GM08714 (cell line): ENCODE data around the gene AGBL4.

Experiments
- H3K4me3 ChIP-seq: fragments of 200-500 bp; sonication (Bioruptor generic); 2 replicates; pipeline ENCODE4 v1.5.1; 2014; ENCODE audit warnings: mild to moderate bottlenecking, low read length, inconsistent platforms
- ZNF274 ChIP-seq: IDR thresholded peaks from 2 replicates; pipeline ENCODE4 v1.6.1; 2012; ENCODE audit warnings: mild to moderate bottlenecking, low read depth, low read length

Gene AGBL4

GRCh38 chr1:48687282-48688045 lies 1336.3 kb downstream of the AGBL4 start:
- no peak overlapping the region for H3K4me3 ChIP-seq

GRCh38 chr1:48686159-48686558 lies 1337.6 kb downstream of the AGBL4 start:
- no peak overlapping the region for H3K4me3 ChIP-seq
- TF ChIP-seq ZNF274, result no peak

More at GRCh38 chr1:48687282-48688045, 1336.3 kb downstream of the AGBL4 start:
- no peak for TF ChIP-seq ZNF274

GRCh38 chr1:48684381-48684780 lies 1339.4 kb downstream of the AGBL4 start:
- TF ChIP-seq ZNF274, result no peak
- no peak overlapping the region for H3K4me3 ChIP-seq

GRCh38 chr1:48683839-48684238 lies 1339.9 kb downstream of the AGBL4 start:
- no peak for TF ChIP-seq ZNF274
- H3K4me3 ChIP-seq, result no peak overlapping the region

GRCh38 chr1:48681476-48682305 lies 1342.1 kb downstream of the AGBL4 start:
- TF ChIP-seq ZNF274, result no peak
- no peak overlapping the region for H3K4me3 ChIP-seq

- no peak overlapping the region for H3K4me3 ChIP-seq
- no peak for TF ChIP-seq ZNF274
Observed at GRCh38 chr1:48680411-48681035, 1343.2 kb downstream of the AGBL4 start.

GRCh38 chr1:48679859-48680258 lies 1343.9 kb downstream of the AGBL4 start:
- TF ChIP-seq ZNF274, result no peak
- H3K4me3 ChIP-seq, result no peak overlapping the region

GRCh38 chr1:48678710-48679505 lies 1344.8 kb downstream of the AGBL4 start:
- TF ChIP-seq ZNF274, result no peak

GRCh38 chr1:48677306-48678287 lies 1346.2 kb downstream of the AGBL4 start:
- no peak for TF ChIP-seq ZNF274
- no peak overlapping the region for H3K4me3 ChIP-seq

More at GRCh38 chr1:48678710-48679505, 1344.8 kb downstream of the AGBL4 start:
- no peak overlapping the region for H3K4me3 ChIP-seq

GRCh38 chr1:48676822-48677221 lies 1346.9 kb downstream of the AGBL4 start:
- H3K4me3 ChIP-seq, result no peak overlapping the region
- no peak for TF ChIP-seq ZNF274

- no peak for TF ChIP-seq ZNF274
- H3K4me3 ChIP-seq, result no peak overlapping the region
Observed at GRCh38 chr1:48676376-48676775, 1347.4 kb downstream of the AGBL4 start.

- TF ChIP-seq ZNF274, result no peak
- no peak overlapping the region for H3K4me3 ChIP-seq
Observed at GRCh38 chr1:48675251-48675650, 1348.5 kb downstream of the AGBL4 start.

- H3K4me3 ChIP-seq, result no peak overlapping the region
- TF ChIP-seq ZNF274, result no peak
Observed at GRCh38 chr1:48674641-48675040, 1349.1 kb downstream of the AGBL4 start.
